T47D (cell line): Measurements from ENCODE around the gene RNF40.
"Not testable (repeated sequence)": the region's sequence is repeated elsewhere in the genome, so short reads cannot be mapped to it uniquely, and the experiment has no call there.

Experiments
- DNase-seq, 2 experiments: peaks; one replicate each; pipeline versions ENCODE4 v3.0.0 to v3.0.0-alpha.2; 2011 to 2012; ENCODE audit warnings: low read depth in 1 of 2, low spot score in 1 of 2
- JUND ChIP-seq: IDR thresholded peaks from 2 replicates; pipeline ENCODE4 v1.6.1; 2012; ENCODE audit warnings: low read depth
- in situ Hi-C: cut with HindIII; loops from 2 replicates; pipeline ENCODE4 v1.10.0; 2016; ENCODE audit warnings: low sequenced_read_pairs, low pct_unique_long_range_greater_than_20kb

The RNF40 gene

GRCh38 chr16:30805056-30805369, 42.9 kb downstream of the RNF40 start:
- DNase-seq = no peak
- TF ChIP-seq JUND = no peak
- in situ Hi-C loops = no loop called here

GRCh38 chr16:30805370-30806169, 43.4 kb downstream of the RNF40 start:
- peak; percentile 83 to 90 for DNase-seq
- in situ Hi-C loops = no loop called here
- TF ChIP-seq JUND = no peak

- in situ Hi-C loops = no loop called here
- DNase-seq = no peak
Measured at GRCh38 chr16:30808146-30808545, 46.0 kb downstream of the RNF40 start.

DNA sequence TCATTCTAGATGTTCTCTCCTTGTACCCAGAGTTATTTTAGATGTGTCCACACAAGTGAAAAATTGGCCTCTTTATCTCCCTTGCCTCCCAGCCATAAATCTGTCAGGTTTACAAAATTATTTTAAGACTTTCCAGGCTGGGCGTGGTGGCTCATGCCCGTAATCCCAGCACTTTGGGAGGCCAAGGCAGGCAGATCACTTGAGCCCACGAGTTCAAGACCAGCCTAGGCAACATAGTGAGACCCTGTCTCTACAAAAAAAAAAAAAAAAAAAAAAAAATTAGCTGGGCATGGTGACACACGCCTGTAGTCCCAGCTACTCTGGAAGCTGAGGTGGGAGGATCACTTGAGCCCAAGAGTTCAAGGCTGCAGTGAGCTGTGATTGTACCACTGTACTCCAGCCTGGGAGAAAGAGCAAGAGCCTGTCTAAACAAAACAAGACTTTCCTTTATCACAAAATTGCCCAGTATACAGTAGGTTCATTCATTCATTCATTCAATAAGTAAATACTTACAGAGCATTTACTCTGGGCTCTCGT, 46.8 kb downstream of the RNF40 start:
- DNase-seq, in situ Hi-C loops: not testable (repeated sequence)

More at GRCh38 chr16:30808146-30808545, 46.0 kb downstream of the RNF40 start:
- no peak for TF ChIP-seq JUND

- in situ Hi-C loops, DNase-seq: not testable (repeated sequence)
Measured at GRCh38 chr16:30809675-30810074, 47.6 kb downstream of the RNF40 start.

DNA sequence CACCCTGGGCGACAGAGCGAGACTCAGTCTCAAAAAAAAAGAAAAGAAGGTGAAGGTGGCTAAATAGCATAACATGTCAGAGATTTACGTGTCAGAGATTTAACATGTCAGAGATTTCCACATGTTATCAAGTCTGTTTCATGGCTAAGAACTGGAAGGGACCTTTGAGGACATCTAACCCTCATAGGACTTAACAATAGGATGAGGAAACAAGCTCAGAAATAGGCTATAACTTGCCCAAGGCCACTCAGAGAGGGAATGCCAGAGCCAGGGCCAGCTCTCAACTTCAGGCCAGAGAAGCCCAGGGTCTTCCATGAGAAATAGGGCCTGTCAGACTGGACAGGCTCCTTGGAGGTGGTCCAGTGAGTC, 51.7 kb downstream of the RNF40 start:
- no peak for DNase-seq
- in situ Hi-C loops = no loop called here
- TF ChIP-seq JUND = no peak

DNA sequence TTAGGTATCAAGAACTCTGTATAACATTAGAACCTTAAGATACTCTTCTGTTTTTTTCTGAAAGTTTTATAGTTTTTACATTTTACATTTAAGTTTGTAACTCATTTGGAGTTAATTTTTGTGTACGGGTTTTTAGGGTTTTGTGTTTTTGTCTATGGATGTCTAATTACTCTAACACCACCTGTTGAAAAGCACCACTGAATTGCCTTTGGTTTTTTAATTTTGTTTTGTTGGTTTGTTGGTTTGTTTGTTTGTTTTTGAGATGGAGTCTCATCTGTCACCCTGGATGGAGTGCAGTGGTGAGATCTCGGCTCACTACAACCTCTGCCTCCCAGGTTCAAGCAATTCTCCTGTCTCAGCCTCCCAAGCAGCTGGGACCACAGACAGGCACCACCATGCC, 54.6 kb downstream of the RNF40 start:
- in situ Hi-C loops = no loop called here
- TF ChIP-seq JUND = no peak
- DNase-seq = no peak

GRCh38 chr16:30820952-30821421, 58.9 kb downstream of the RNF40 start:
- in situ Hi-C loops = no loop called here
- no peak for DNase-seq
- TF ChIP-seq JUND = no peak

GRCh38 chr16:30821441-30821840, 59.3 kb downstream of the RNF40 start:
- in situ Hi-C loops = not testable (repeated sequence)

DNA sequence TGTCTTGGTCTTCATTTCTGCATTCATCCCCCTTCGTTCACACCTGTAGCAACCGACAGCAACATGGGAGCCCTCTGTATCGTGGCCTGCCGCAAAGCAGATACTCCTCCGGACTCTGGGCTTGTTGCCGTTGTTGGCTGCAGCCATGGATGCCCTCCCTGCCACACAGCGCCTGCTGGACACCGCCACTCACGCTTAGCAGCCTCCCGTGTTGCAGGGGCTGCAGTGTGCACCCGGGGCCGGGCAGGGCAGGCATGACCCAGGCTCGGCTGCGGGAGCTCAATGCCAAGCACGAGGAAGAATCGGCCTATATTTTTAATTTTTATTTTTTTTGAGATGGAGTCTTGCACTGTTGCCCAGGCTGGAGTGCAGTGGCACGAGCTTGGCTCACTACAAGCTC, 59.8 kb downstream of the RNF40 start:
- no peak for DNase-seq

More at GRCh38 chr16:30821441-30821840, 59.3 kb downstream of the RNF40 start:
- DNase-seq = not testable (repeated sequence)

More for the DNA sequence above, 59.8 kb downstream of the RNF40 start:
- in situ Hi-C loops = no loop called here
- no peak for TF ChIP-seq JUND
